HG02981 (cell line): ENCODE results near the gene SHC2.
"Not testable (repeated sequence)": the region's sequence is repeated elsewhere in the genome, so short reads cannot be mapped to it uniquely, and the experiment has no call there.

Experiments
- ATAC-seq: cut with Tn5 transposase; IDR thresholded peaks from one replicate; pipeline ENCODE4 v1.9.1; 2021; ENCODE audit warnings: mild to moderate bottlenecking, moderate library complexity; ENCODE audit not compliant: unreplicated experiment

Gene SHC2

DNA sequence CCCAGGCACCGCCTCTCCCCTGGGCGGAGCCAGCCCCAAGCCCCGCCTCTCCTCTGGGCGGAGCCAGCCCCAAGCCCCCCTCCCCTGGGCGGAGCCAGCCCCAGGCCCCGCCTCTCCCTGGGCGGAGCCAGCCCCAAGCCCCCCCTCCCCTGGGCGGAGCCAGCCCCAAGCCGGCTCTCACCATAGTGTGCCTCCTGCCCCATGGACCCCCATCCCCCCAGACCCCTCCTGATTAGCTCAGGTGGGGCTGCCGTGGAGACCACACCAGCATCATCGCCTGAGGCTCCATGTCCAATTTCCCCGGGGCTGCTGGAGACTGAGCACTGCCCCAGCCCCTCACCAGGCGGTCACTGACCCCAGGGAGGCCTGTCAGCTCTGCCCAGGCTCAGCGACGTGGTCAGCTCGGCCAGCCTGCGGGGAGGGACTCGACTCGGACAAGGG is 31.3 kb upstream of the SHC2 start:
- no peak for ATAC-seq

DNA sequence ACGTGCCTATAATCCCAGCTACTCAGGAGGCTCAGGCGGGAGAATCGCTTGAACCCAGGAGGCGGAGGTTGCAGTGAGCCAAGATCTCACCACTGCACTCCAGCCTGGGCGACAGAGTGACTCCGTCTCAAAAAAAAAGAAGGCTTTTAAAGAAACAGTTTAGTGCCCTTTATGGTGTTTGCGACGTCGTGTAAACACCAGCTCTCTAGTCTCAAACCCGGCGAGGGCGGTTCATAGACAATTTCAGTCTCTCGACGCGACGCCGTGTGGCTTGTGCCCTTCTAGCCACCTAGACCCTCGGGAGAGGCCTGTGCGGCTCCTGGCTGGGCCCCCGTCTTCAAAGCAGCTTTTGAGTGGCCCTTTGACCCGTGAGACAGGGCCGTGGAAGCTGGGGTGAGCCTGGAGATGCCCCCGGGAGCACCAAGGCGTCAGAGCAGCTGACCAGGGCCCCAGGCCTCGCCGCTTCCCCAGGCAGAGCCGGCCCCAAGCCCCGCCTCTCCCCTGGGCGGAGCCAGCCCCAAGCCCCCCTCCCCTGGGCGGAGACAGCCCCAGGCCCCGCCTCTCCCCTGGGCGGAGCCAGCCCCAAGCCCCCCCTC is 30.4 kb upstream of the SHC2 start:
- ATAC-seq, result no peak

DNA sequence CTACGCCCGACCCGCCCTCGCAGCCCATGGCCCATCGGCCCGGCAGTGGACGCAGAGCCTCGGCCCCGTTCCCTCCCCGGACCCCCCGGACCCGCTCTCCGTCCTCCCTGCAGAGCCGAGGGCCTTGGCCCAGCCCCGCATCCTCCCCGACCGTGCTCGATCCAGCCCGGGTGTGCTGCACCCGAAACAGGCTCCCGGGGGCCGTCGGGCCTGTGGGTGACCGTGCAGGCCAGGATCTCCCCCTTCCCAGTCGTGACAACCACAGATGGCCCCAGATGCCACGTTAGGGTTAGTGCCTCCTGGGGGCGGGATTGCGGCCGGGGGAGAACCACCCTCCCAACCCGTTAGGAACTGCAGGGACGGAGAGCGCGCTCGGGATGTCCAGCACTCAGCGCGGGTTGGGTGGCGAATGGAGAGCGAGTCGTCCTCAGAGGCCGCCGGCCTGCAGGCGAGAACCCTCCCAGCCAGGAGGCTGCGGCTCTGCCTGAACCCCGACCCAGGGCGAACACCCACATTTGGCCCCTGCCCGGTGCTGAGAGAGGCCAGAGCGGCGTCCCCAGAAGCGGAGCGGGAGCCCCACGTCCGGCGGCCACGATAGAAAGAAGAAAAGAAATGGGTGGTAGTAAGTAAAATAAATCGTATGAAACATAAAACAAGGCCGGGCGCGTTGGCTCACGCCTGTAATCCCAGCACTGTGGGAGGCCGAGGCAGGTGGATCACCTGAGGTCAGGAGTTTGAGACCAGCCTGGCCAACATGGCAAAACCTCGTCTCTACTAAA is 28.8 kb upstream of the SHC2 start:
- ATAC-seq, result no peak

DNA sequence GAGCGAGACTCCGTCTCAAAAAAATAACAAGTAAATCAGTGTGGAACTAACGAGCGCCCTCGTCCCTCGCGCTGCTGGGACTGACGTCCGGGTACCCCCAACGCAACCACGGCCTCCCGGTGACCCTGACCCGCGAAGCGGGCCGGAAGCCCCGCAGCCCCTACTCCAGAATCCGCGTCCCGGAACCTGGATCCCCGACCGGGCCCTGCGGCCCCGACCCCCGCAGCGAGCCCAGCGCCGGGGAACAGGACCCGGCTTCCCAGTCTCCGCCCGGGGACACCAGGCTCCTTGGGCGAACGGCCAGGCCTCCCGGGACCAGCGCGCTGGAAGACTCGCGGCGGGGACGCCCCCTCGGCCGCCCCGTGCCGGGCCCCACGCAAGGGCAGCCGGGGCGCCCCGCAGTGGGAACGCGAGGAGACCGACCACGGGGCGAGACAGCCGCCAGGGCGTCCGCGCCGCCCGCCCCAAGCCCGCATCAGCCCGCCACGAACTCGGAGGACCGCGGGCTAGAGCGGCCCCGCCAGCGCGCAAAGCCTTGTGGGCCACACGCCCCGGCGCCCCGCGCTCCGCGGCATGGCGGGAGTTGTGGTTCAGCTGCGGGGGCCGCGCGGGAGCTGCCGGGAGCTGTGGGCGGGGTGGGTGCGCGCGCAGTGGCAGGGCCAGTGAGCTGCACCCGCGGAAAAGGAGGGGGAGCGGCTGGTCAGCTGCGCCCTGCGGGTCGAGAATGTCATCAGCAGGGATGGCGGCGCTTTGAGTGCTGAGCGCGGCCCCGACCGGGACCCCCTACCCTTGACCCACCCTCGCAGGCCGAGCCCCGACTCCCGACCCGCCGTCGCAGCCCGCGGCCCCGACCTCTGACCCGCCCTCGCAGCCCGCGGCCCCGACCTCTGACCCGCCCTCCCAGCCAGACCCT is 27.9 kb upstream of the SHC2 start:
- ATAC-seq, result peak; percentile 64

DNA sequence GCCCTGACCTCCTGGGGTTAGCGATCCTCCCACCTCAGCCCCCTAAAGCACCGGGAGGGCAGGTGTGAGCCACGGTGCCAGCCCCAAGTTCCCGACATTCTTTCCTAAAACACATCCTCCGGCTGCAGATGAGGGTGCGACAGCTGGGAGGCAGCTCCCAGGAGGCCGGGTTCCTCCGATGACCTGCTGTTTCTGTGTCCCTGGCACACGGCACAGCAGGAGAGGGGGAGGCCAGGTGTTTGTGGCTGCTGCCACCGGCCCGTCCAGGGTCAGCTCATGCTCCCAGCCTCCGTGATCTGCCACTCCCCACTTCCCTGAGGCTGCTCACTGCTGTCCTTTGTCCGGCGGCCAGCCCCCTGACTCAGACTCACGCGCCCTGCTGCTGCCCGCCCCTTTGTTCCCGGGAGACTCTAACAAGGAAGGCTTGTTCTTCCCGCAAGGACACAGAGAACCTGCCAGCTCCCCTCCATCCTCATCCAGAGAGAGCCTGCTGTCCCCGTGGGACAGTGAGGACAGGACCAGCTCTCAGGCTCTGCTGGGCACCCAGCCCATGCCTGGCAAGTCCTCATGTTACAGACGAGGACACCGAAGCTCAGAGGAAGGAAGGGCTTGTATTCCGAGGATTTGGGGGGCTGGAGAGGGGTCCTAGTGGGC is 24.9 kb upstream of the SHC2 start:
- no peak for ATAC-seq

DNA sequence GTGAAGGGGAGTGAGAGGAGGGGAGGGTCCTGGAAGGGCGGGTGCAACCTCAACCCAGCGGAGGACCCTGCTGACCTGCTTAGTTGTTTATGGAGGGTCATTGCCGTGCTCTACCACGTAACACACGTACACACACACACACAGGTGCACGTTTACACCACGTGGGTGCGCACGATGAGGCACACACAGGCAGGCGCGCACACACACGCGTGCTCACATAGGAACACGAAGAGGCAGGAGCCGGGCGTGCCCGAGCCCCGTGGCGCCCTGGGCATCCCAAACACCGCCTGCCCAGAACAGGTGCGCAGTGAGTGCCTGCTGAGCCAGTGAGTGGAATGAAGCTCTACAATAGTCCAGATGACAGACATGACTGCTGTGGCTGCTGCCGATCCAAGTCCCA is 24.2 kb upstream of the SHC2 start:
- no peak for ATAC-seq

DNA sequence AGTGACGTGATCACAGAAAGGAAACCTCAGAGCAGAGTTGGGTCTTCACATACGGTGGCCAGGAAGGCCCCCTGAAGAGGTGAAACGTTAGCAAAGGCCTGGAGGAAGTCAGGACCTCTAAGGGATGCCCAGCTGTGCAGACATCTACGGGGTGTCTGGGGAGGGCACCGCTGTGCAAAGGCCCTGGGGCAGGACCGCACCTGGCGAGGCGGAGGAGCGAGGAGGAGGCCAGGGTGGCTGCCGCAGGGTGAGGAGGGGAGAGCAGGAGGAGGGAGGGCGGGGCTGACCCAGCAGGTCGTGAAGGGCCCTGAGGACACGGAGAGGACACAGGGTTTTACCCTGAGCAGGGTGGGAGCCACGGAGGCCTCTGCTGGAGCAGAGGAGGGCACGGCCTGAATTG is 23.7 kb upstream of the SHC2 start:
- ATAC-seq, result no peak

DNA sequence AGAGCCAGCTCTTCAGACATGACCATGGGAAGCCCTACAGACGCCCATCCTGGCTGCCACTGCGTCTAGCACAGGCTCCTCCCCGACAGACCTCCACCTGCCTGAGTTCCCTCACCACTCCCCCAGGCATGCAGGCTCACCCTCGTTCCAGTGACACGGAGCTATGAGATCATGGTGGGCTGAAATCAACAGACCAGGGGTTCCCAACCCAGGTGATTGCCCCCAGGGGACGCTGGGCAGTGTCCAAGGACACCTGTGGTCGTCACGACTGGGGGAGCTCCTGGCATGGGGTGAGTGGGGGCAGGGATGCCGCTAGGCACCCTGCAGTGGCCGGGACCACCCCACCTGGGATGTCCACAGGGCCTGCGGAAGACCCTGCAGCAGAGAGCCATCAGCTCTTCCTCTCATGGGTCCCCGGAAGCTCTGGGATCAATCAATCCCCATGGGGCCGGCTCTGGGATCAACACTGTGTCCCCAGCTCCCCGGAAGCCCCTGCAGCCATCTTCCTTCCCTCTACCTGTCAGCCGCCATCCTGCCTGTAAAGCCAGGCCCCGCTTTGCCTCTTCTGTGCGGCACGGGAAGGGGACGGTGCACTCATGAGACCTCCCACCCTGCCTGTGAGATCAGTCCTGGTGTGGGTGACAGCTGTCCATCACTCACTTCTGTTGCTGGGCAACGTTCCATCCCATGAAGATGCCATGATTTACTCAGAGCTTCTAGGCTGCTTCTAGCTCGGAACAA is 22.7 kb upstream of the SHC2 start:
- no peak for ATAC-seq

DNA sequence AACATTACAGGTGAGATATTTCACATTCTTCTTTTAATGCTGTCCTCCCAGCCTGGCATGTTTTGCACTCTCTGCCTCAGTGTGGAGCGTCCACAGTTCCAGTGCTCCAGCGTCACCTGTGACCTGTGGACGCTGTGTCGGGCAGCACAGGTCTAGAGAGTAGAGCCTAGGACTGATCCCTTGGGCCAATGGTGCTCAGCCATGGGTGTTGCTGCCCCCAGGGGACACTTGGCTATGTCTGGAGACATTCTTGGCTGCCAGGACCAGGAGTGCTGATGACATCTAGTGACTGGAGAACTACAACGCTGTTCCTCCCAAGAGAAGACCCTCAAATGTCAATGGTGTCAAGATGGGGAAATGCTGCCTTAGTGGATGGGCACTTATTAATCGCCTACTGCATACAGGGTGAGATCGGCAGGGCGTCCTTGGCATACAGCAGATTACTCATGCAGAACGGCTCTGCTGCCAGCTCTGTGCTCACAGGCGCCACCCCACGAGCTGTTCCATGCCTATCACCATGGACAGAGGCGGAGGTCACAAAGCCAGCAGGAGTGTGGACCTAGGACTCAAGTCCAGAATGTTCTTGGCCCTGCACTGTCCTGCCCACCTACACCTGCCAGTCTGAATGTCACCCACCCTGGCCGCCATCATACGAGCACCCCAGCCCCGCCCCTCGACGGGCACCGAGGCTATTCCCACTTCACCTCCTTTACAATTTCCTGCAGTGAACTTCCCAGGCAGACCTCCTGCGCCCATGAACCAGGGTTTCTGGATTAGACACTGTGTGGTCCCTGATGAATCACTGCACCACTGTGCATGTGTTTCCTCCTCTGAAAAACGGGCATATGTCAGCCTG is 21.6 kb upstream of the SHC2 start:
- no peak for ATAC-seq

DNA sequence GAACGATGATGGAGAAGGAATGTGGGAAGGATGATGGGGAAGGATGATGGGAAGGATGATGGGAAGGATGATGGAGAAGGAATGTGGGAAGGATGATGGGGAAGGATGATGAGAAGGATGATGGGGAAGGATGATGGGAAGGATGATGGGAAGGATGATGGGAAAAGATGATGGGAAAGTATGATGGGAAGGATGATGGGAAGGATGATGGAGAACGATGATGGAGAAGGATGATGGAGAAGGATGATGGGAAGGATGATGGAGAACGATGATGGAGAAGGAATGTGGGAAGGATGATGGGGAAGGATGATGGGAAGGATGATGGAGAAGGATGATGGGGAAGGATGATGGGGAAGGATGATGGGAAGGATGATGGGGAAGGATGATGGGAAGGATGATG is 20.3 kb upstream of the SHC2 start:
- ATAC-seq, result not testable (repeated sequence)

DNA sequence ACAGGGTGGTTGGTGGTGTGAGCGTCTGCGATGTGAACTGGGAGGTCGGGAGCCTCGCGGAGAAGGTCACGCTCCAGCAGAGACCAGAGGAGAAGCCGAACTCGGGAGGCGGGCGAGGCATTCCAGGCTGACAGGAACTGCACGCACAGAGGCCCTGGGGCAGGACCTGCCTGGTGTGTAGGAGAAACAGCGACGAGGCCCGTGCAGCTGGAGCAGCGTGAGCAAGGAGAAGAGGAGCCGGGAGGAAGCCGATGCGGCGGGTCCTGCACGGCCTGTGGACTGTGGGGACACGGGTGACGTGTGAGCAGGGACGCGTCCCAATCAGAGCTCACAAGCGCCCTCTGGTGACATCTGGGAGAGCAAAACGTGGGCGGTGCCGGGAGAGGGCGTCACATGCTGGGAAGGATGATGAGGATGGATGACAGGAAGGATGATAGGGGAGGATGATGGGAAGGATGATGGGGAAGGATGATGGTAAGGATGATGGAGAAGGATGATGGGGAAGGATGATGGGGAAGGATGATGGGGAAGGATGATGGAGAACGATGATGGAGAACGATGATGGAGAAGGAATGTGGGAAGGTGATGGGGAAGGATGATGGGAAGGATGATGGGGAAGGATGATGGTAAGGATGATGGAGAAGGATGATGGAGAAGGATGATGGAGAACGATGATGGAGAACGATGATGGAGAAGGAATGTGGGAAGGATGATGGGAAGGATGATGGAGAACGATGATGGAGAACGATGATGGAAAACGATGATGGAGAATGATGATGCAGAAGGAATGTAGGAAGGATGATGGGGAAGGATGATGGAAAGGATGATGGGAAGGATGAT is 19.4 kb upstream of the SHC2 start:
- ATAC-seq, result no peak

DNA sequence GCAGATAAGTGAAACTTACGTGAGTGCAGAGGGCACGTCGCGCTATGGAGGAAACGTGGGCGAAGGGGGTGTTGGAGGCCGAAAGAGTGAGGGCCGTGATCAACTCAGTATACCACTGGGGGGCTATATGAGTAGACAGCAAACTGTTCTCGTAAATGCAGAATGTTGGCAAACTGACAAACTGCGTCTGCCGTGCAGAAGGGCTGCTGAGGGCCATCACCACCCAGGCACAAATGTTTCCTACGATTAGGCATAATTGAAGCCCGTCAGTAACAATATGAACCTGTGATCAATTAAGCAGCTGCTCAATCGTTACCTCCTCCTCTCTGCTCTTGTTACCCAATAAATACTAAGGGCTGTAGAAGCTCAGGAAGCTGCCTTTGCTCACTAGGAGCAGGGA is 18.1 kb upstream of the SHC2 start:
- ATAC-seq, result no peak

DNA sequence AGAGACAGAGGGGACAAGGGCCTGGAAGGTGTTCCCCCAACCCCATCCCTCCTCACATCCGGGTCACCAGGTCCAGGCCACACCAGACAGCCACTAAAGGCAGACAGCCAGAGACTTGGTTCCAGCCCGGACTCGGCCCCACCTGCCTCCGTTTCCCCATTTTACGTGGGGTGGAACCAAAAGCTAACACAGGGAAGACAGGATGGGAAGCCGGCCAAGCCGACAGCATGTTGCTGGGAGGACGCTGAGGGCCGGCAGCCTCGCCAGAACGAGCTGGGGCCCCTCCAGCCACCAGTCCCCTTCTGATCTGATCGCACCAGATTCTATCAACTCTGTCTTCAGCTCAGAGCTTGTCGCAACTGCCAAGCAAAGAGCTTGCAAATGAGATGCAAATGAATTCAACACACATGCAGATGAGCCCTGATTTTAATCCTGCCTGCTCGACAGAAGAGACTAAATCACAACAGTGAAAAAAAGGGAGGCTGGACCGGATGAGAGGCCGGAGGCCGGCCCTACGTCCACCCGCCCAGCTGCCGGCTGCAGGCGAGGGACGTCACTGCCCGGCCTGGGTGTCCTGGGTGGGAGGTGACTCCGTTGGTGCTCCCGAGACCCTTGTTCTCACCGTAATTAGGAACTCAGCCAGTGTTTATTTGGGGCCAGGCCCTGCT is 17.5 kb upstream of the SHC2 start:
- ATAC-seq, result no peak

DNA sequence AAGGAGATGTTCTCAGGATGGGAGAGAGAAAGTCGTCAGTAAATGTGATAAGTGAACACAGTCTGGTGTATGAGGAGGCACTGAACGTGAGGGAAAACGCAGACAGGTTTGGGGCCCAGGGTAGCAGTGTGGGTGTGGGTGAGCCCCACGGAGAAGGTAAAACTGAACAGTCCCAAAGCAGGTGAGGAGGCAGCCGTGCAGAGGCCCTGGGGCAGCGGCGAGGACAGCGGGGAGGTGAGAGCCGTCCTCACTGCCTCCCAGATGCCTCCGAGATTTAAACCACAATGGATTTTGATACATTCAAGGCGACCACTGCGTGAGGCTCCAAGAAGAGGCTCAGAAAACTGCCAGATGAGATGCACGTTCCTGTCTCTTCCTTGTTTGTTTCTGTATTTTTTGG is 14.5 kb upstream of the SHC2 start:
- no peak for ATAC-seq

DNA sequence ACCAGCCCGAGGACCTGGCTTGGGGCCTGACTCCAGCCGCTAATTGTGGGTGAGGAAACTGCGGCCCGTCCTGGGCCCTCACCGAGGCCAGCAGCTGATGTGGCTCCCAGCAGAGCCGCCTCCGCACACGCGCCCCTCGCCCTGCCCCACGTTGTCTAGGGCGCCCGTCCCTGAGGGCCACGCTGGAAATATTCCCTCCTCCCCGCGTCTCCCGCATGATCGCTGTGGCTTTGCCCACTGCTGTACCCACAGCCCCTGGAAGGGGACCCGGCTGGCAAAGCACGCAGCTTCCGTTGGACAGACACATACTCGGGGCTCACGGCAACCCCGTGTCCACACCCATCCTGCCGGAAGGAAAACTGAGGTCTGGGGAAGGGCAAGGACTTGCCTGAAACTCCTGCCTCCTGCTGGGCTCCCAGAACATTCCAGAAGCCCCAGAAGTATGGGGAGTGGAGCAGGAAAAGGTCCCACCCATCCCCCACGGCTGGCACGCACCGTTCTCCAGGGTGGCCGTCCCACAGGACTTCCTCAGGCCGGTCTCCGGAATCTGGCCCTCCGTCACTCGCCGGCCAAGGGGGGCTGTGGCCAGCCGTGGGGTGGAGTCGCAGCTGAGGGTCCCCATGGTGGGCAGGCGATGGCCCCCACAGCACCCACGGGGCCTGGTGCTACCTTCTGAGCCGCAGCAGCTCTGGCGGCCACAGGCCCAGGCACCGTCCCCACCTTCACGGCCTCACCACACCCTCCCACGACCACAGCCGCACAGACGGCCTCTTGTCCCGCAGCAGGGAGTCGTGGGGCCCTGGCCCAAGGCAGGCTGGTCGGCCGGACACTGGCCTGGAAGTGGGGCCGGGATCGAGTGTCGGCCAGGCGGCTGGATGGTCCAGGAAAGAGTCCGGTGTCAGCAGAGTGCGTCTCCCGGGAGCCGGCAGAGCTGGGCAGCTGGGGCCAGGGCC is 13.6 kb upstream of the SHC2 start:
- ATAC-seq, result no peak

DNA sequence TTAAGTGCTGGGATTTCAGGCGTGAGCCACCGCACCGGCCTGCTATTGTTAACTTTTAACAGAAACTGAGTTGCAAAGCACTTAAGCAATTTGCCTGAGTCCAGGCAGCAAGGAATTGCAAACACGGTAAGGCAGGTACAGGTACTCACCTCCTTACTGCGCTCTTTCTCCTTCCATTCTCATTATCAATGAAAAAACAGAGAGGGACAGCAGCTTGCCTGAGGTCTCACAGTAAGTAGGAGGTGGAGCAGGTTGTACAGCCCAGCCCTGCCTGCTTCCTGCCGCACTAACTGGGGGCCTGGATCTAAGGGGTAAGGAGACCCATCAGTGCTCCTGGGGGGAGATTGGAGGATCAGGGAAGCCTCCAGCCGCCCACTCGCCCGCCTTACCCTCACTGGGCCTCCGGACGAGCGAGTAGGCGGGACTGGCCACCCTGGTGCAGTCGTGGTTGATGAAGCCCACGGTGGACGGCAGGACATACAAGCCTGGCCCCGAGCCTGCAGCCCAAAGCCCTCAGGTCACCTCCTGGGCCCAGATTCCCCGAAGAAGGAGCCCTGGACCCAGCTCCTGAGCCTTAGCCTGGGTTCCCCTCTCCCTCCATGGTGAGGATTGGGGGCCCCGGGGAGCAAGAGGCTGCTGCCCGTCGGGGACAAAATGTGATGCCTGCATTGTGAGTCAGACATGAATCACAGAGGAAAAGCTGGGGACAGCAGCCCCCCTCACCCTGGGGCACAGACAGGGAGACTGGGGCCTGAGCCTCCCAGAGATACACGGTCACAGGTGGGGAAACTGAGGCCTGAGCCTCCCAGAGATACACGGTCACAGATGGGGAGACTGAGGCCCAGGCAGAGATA is 11.4 kb upstream of the SHC2 start:
- ATAC-seq, result no peak
